T-helper 1 cell (primary cell): ENCODE data around the gene ZNF827.

Experiments used
- DNase-seq, 5 donors: peaks; one replicate each; pipeline ENCODE4 v3.0.0-alpha.2; 2012 to 2020

Gene ZNF827

DNA sequence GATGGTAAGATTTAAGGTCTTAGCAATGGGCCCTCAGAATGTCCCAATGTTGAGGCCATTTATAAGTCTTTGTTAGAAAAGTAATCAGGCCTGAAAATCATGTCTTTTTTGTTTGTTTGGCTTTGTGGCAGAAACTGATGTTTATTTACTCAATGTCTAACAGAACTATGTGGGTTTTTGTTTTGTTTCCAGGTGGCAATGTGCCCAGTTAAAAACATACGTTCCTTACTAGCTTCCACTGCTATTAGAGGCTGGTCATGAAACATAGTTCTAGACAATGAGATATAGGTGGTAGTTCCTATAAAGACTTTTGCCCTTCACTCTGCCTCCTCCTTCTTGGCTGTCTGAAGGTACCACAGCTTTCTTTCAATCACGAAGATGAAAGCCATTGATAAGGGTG is 149.9 kb downstream of the ZNF827 start:
- no peak for DNase-seq

DNA sequence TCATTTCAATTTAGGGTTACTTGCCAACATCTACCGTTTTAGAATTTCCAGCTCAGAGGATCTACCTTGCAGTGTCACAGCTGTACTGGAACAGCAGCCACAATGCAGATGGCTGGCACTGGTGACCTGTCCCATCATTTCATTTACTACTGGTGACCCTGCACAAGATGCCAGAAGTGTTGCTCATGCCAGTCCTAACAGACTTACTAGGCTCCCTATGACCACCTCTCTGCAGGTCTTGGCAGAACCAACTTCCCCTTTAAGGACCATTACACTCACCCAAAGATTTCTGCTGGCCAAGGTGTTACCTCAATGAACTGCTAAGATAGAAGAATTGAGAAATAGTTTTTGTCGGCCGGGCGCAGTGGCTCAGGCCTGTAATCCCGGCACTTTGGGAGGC is 151.8 kb downstream of the ZNF827 start:
- no peak for DNase-seq

DNA sequence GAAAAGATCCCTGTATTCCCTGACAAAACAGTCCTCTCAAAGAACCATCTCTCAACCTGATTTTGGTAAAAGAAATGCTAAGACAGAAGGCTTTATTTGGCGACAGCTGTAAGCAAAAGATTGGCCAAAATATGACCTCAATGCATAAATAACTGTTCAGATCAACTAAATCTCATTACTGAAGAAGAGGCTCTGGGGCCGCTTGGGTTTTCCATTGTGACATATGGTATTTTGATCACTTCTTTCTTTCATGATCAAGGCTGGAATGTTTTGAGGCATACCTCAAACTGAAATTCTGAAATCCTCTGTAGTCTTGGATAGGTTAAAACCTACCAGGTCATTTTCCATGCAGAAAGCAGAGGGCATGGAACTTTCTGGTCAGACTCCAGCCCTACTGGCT is 152.4 kb downstream of the ZNF827 start:
- DNase-seq = no peak

DNA sequence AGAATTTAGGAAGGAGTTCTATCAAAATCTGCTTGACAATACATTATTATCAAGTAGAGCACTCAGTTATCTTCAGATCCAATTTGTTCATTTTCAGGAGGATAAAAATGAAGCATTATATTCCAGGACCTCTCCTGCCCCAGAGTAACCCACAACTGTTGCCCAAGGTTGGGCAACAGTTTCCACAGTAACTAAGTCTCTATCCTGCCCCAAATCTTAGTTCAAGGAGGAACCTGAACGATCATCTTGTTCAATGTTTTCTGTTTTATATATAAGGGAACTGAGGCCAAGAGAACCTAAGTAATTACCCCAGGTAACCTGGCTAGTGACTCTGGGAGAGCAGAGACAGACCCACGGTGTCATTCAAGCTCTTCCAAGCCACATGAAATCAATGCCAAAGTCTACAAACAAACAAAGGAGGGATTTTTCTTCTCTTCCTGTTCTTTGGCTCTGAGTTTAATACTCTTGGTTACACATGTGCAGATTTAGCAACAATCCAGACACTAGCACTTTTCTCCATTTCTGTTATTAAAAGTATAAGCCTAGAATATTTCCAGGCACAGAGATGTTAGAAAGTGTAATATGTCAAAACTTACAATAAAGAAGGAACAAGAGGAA is 153.1 kb downstream of the ZNF827 start:
- no peak for DNase-seq

GRCh38 chr4:145784036-145784435 is 154.6 kb downstream of the ZNF827 start:
- peak in 1 of 5 donors; percentile 48 for DNase-seq

DNA sequence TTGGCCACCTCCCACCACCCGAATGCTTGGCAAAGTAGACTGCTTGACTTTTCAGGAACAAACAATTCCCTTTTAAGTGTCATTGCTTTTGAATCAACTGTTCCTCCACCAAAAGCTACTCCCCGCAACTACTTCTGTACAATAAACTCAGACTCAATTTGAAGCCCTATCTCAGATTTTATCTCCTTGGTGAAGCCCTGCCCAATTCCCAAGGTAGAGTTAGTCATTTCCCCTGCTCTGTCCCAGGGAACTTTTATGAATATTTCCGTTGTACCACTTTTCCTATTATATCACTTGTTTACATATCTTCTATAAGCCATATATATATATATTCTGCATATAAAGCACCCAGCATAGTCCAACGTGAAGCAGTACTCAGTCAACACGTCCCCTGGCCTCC is 155.9 kb downstream of the ZNF827 start:
- no peak for DNase-seq

DNA sequence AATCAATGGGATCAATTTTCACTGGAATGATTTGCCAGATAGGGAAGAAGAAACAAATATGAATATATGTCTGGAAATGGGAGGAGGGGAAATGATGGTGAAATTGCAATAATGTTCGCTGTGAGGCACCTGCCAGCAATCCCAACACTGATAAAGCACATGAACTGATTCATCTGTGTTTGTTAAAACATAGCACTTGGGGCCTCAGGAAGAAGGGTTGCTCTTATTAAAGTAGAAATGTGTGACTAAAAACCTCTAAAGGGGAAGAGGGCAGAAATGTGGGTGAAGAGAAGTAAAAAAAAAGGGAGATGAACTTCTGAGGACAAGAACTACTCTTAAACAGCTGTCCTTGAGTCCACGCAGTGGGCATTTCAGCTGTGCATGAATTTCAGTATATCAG is 157.3 kb downstream of the ZNF827 start:
- DNase-seq = no peak

DNA sequence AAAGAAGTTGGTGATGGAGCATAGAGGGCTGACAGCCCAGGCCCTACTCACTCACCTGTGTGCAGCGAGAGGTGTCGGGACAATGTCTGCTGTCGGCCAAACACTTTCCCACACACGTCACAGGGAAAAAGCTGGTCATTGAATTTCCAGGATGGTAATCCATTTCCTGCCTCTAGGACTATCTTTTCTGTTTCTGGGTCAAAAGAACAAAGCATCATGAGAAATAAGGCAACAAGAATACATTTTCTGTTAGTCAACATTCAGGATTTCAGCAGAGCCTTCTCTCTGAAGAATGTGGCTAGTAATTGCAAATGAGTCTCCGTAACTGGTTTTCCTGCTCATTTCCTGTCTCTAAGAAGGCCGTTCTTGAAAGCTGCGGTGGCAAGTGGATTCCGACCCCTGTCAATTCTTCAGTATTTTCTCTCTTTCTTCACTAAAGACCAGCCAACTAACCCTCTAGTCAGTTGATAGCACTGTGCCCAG is 159.3 kb downstream of the ZNF827 start:
- DNase-seq = no peak

DNA sequence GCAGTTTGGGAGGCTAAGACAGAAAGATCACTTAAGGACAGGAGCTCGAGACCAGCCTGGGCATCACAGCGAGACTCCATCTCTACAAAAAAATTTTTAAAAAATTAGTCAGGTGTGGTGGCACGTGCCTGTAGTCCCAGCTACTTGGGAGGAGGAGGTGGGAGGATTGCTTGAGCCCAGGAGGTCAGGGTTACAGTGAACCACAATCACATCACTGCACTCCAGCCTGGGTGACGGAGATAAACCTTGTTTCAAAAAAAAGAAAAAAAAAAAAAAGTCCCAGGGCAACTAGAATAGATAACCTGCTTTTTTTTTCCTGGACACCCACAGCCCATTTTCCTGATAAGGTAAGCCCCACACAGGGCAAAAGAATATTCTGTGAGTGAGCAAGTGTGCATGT is 162.4 kb downstream of the ZNF827 start:
- DNase-seq = no peak

- DNase-seq = no peak
These were observed 163.2 kb downstream of the ZNF827 start for GRCh38 chr4:145775406-145775805.

DNA sequence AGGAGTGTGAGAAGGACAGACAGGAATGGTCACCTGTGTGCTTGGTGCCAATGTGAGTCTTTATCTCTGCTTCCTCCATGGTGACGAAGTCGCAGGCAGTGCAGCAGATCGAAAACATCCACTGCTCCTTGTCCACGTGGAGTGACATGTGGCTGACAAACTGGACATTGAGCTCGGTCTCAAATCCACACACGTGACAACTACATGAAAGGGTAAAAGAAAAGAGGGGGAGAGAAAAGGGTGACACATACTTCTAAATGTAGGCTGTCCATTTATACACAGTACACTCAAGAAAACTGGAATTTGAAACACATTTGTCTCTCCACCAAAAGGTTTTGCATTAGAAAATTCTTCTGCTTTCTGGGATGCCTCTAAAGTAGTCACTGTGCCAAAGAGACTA is 164.2 kb downstream of the ZNF827 start:
- no peak for DNase-seq

DNA sequence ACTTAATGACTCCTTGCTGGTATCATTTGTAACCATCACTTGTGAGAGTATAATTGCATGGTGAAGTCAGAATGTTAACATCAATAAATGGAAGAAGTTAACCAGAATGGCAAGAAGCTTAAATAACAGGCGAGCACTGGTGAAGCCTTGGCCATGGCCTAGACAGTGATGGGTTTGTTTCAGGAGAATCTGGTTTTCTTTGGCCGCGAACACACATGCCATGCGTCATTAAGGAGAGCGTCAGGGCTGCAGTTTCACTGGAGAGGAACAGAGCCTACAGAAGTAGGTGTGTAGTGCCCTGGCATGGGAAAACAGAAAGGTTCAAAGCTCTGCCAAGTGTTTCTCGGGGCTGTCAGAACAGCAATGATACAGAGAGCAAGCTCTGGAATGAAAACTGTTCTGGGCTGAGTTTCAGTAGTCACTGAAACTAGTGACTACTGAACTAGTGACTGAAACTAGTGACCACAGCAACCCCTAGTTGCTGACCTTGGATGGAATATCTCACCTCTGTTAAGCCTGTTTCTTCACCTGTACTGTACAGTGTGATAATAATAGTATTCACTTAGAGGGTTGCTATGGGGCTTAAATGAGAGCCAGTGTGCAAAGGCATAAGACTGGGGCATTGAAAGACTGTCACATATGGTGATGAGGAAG is 164.9 kb downstream of the ZNF827 start:
- DNase-seq = no peak

GRCh38 chr4:145772347-145772746 is 166.3 kb downstream of the ZNF827 start:
- DNase-seq = no peak

- no peak for DNase-seq
These were observed 168.5 kb downstream of the ZNF827 start for GRCh38 chr4:145770124-145770523.

- no peak for DNase-seq
These were observed 169.1 kb downstream of the ZNF827 start for GRCh38 chr4:145769450-145770037.

DNA sequence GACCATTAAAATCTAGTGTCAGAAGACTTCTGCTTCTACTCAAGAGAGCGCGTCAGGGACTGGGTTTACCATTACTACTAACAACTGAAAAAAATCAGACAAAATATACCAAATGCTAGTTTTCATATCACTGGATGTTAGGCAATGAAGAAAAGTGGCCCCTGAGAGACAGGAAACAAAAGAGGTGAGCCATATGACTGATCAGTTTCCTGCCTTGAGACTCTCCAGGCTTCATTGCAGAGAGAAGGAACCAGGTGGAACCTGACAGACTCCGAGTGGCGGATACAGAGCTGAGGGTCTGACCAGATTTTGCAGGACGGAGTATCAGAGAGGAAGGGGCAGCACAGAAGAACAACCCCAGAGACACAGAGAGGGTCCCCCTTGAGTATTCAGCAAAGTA is 172.3 kb downstream of the ZNF827 start:
- DNase-seq = peak in 1 of 5 donors; percentile 30

DNA sequence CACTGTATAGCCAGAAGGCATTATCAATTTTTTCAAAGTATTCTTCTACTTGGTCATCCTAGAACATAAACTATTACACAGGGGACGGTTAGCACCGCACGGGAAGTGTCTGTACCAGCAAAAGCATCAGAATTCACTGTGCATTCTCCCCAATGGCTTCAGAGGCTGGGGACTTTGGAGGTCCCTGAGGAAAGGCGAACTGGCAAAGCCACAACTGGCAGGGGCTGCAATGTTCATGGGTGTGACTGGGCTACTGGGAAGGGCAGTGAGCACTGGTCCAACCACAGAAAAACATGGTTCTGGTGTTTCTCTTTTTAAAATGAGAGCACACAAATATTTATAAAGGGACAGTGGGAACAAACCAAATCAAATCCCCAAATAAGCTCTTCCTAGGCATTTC is 175.2 kb downstream of the ZNF827 start:
- no peak for DNase-seq

DNA sequence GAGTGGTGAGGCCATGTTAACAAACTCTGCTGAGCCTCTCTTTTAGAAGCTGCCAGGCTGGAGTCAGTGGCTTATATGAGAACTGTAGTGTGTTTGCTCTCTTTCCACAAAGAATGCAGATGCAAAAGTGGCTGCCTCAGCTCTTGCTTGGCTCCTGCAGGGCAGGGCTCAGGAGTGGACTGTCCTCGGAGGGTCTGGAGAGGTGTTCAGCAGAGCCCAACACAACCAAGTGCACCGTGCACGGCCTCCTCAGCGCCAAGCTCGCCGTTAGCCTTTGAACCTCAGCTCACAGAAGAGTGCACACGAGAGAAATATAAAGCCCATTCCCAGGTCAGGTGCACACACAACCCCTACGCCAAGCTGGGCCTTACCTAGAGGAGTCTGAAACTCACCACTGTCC is 175.9 kb downstream of the ZNF827 start:
- no peak for DNase-seq

DNA sequence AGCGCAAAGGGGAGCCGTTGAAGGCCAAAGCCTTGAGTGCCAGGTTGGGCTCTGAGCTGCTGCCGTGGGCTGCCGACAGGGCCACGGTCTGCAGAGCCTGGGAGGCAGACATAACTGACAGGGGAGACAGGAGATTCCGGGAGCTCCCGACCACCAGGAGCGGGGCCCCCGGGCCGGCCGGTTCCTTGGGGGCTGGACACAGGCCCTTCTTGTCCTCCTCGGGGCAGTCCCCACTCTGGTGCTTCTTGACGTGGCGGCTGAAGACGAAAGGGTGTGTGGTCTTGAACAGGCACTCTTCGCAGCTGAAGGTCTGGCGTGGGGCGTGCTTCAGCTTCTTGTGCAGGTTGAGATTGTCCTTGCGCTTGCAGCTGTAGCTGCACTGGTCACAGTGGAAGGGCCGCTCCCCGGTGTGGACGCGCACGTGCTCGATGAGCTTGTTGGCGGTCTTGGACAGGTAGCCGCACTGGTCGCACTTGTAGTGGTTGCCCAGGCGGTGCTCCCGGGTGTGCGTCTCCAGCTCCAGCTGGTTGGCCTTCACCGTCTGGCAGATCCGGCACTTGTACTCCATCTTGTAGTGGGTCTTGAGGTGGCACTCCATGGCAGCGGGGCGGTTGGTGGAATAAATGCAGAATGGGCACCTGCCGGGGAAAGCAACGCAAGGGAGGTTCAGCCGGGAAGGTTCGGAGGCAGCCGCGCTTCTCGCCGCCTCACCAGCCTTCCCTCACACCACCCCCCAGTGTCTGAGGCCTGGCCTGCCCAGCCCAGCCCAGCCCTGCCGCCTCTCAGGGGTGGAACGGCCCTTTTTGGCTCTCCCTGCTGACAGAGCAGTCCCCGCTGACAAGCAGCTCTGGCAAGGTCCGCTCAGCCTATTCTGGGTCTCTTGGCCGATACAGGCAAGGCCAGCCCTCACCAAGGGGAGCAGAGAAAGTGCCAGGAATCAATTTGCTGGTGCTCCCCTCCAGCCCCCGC is 177.4 kb downstream of the ZNF827 start:
- no peak for DNase-seq

GRCh38 chr4:145760176-145760575 is 178.4 kb downstream of the ZNF827 start:
- no peak for DNase-seq

- no peak for DNase-seq
These were observed 181.4 kb downstream of the ZNF827 start for GRCh38 chr4:145757188-145757587.

GRCh38 chr4:145756244-145756643 is 182.4 kb downstream of the ZNF827 start:
- DNase-seq = no peak

DNA sequence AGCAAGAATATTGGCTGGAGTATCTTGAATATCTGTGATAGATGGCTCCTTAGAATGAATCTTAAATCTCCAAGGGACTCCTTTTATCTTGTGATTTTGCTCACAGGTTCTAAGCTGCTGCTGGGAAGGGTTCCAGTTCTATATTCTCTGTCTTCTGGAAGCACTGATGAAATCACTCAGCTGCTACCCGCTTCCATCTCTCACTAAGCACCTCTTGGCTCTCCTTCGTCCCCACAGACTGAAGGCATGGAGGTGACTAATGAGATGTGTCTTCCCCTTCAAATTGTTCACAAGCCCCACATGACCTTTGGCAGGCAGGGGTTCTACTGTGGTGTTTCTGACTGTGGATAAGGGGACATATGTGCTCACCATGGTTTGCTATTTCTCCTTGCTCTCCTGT is 182.8 kb downstream of the ZNF827 start:
- no peak for DNase-seq
